ENCODE results near the gene TSPAN4. TPM values are rescaled to one million over a fixed set of nuclear protein-coding genes. Genes with fewer than 3 reads are reported as not detected.

The TSPAN4 gene
- total and polyA plus RNA-seq, 11 donors: 22.7 to 93.0 (median 31.3) TPM

DNA sequence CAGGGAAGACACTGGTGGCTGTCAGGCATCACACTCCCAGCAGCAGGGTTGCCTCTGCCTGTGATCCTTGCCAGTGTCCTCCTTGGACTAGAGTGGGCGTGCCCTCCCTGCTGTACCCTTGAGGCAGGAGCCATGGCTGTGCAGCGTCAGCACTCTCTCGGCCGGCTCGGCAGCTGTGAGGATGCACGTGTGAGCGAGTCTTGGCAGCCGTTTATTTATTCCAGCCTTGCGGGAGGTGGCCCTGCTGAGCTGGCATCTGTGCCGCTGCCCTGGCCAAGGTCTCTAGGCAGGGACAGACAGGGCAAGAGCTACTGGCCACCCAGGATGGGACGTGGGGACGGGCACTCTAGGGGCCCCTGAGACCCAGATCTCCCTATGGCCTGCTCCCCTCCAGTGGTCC, 33.9 kb downstream of the TSPAN4 start:
- H3K9me3 ChIP-seq: no peaks in the 10 kb centered on the region
- H3K27ac ChIP-seq: peak overlapping the region in 3 of 12 donors; percentile 15 to 52 (median 40)
- intact Hi-C loops (cut with DNase I): loop anchor here in 1 of 10 donors (1.0 kb wide), 1 partner anchor 33 kb away; no protein-coding TSS in a partner anchor
- WGBS, 4 donors: 38 to 54% (median 47%) methylated on average over 6 to 12 of the region's 12 CpGs
- H3K27me3 ChIP-seq: no peaks in the 10 kb centered on the region
- TF ChIP-seq POLR2A (IDR thresholded peaks at IDR 0.05): no peak
- TF ChIP-seq, protein P1, sequence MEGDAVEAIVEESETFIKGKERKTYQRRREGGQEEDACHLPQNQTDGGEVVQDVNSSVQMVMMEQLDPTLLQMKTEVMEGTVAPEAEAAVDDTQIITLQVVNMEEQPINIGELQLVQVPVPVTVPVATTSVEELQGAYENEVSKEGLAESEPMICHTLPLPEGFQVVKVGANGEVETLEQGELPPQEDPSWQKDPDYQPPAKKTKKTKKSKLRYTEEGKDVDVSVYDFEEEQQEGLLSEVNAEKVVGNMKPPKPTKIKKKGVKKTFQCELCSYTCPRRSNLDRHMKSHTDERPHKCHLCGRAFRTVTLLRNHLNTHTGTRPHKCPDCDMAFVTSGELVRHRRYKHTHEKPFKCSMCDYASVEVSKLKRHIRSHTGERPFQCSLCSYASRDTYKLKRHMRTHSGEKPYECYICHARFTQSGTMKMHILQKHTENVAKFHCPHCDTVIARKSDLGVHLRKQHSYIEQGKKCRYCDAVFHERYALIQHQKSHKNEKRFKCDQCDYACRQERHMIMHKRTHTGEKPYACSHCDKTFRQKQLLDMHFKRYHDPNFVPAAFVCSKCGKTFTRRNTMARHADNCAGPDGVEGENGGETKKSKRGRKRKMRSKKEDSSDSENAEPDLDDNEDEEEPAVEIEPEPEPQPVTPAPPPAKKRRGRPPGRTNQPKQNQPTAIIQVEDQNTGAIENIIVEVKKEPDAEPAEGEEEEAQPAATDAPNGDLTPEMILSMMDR (IDR thresholded peaks at IDR 0.05): no peak
- H3K36me3 ChIP-seq: peaks cover 0 to 17% (median 2%) of the 10 kb centered on the region in 9 donors
- H3K4me1 ChIP-seq: peaks cover 0 to 12% (median 0%) of the 10 kb centered on the region in 12 donors
- ATAC-seq (peak; percentile 88 to 94 (median 91)), DNase-seq (peak in 4 of 5 donors; percentile 62 to 82 (median 70))
- no peak overlapping the region for H3K4me3 ChIP-seq

DNA sequence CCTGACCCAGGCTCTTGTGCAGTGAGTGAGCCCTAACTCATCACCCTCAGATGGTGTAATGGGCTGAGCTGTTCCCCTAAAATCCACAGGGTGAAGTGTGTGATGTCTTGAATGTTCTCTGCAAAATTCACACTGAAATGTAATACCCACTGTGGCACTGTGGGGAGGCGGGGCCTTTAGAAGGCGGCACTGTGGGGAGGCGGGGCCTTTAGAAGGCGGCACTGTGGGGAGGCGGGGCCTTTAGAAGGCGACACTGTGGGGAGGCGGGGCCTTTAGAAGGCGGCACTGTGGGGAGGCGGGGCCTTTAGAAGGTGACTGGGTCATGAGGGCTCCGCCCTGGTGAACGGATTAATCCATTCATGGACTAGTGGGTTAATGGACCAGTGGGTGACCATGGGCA, 34.9 kb downstream of the TSPAN4 start:
- no peak for DNase-seq
- Histone ChIP-seq H3K27me3 (no peaks in the 10 kb centered on the region), H3K4me3 (no peak overlapping the region), H3K9me3 (no peaks in the 10 kb centered on the region), H3K27ac (no peak overlapping the region), H3K36me3 (peaks cover 0 to 27% (median 13%) of the 10 kb centered on the region in 9 donors), H3K4me1 (peaks cover 0 to 12% (median 0%) of the 10 kb centered on the region in 12 donors)
- ATAC-seq: no peak
- TF ChIP-seq, protein P1 (IDR thresholded peaks at IDR 0.05): no peak
- no peak for TF ChIP-seq POLR2A (IDR thresholded peaks at IDR 0.05)
- intact Hi-C loops (cut with DNase I): no loop called here
- 93 to 96% (median 95%) methylated on average over 11 of the region's 11 CpGs for WGBS, 4 donors

DNA sequence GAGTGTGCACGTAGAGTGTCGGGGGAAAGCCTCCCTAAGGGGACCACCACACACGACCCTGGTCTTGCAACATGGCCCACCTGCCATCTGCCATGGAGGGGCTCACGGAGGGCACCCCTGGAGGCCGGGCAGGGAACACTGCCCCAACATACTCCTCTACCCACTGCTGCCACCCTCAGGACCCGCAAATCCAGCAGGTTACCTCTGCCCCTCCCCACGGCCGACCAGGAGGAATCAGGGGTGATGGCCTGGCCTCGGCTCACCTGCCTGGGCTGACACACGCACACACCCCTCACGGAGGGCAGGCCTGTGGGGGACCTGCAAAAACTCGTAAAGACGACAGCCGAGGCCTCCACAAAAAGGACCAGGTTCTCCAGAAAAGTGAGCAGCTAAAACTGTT, 37.8 kb downstream of the TSPAN4 start:
- Histone ChIP-seq H3K4me1 (peaks cover 0 to 12% (median 0%) of the 10 kb centered on the region in 12 donors), H3K27ac (no peak overlapping the region), H3K27me3 (no peaks in the 10 kb centered on the region), H3K4me3 (no peak overlapping the region), H3K36me3 (peaks cover 0 to 34% (median 14%) of the 10 kb centered on the region in 9 donors), H3K9me3 (no peaks in the 10 kb centered on the region)
- DNase-seq (no peak), ATAC-seq (no peak)
- intact Hi-C loops (cut with DNase I): no loop called here
- WGBS, 4 donors: 88 to 93% (median 90%) methylated on average over 8 to 14 of the region's 14 CpGs
- no peak for TF ChIP-seq POLR2A (IDR thresholded peaks at IDR 0.05)
- TF ChIP-seq, protein P1 (IDR thresholded peaks at IDR 0.05): no peak

DNA sequence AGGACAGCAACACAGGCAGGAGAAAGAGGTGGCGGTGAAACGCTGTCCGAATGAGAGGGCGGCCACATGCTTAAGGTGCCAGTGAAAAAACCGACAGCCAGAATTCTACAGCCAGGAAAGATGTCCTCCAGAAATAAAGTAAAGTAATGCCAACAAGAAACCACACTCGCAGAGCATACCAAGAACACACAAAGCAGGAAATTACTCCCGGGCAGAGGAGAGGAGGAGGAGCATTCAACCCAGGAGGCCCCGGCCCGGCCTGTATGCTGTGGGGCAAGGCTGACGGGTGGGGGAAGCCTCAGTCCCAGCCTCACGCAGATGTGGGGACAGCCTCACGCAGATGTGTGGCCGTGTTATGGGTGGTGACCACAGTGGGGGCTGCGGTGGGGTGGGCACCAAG, 39.9 kb downstream of the TSPAN4 start:
- no peaks in the 10 kb centered on the region for H3K4me1 ChIP-seq
- TF ChIP-seq, protein P1 (IDR thresholded peaks at IDR 0.05): no peak
- no peak for TF ChIP-seq POLR2A (IDR thresholded peaks at IDR 0.05)
- no peak for ATAC-seq
- H3K27me3 ChIP-seq: no peaks in the 10 kb centered on the region
- WGBS, 4 donors: 87 to 93% (median 92%) methylated on average over 9 to 14 of the region's 14 CpGs
- peaks cover 0 to 42% (median 18%) of the 10 kb centered on the region in 9 donors for H3K36me3 ChIP-seq
- H3K4me3 ChIP-seq: no peak overlapping the region
- H3K27ac ChIP-seq: no peak overlapping the region
- intact Hi-C loops (cut with DNase I): no loop called here
- no peak for DNase-seq
- no peaks in the 10 kb centered on the region for H3K9me3 ChIP-seq

All from heart left ventricle (tissue), 16 donors.